NCI-H510A treated with DMSO at 0.1 percent for 48 hours (cell line): ENCODE measurements around the gene WNK2.
"Not testable (repeated sequence)": the region's sequence is repeated elsewhere in the genome, so short reads cannot be mapped to it uniquely, and the experiment has no call there.

Source experiments
- DNase-seq: peaks from one replicate; lab custom pipeline; 2025; lab: John Stamatoyannopoulos, UW

Gene WNK2

GRCh38 chr9:93307468-93308157 is 123.7 kb downstream of the WNK2 start:
- DNase-seq: no peak

- DNase-seq: no peak
These were observed 124.2 kb downstream of the WNK2 start for GRCh38 chr9:93308158-93308602.

- no peak for DNase-seq
These were observed 124.7 kb downstream of the WNK2 start for GRCh38 chr9:93308676-93309075.

GRCh38 chr9:93309889-93310425 is 126.0 kb downstream of the WNK2 start:
- no peak for DNase-seq

- DNase-seq: no peak
These were observed 131.2 kb downstream of the WNK2 start for GRCh38 chr9:93315118-93315517.

- DNase-seq: no peak
These were observed 132.0 kb downstream of the WNK2 start for GRCh38 chr9:93315960-93316359.

GRCh38 chr9:93316726-93317494 is 133.0 kb downstream of the WNK2 start:
- no peak for DNase-seq

- DNase-seq: no peak
These were observed 133.7 kb downstream of the WNK2 start for GRCh38 chr9:93317495-93318094.

GRCh38 chr9:93318480-93318879 is 134.5 kb downstream of the WNK2 start:
- no peak for DNase-seq

- no peak for DNase-seq
These were observed 135.5 kb downstream of the WNK2 start for GRCh38 chr9:93319301-93319991.

GRCh38 chr9:93319992-93320500 is 136.1 kb downstream of the WNK2 start:
- DNase-seq: no peak

- no peak for DNase-seq
These were observed 136.8 kb downstream of the WNK2 start for GRCh38 chr9:93320591-93321219.

- DNase-seq: no peak
These were observed 137.3 kb downstream of the WNK2 start for GRCh38 chr9:93321220-93321610.

GRCh38 chr9:93323446-93323954 is 139.6 kb downstream of the WNK2 start:
- not testable (repeated sequence) for DNase-seq

GRCh38 chr9:93324191-93324834 is 140.4 kb downstream of the WNK2 start:
- no peak for DNase-seq

- DNase-seq: no peak
These were observed 141.5 kb downstream of the WNK2 start for GRCh38 chr9:93325307-93326035.

- DNase-seq: no peak
These were observed 142.1 kb downstream of the WNK2 start for GRCh38 chr9:93326056-93326455.

GRCh38 chr9:93326654-93327053 is 142.7 kb downstream of the WNK2 start:
- no peak for DNase-seq

- no peak for DNase-seq
These were observed 145.8 kb downstream of the WNK2 start for GRCh38 chr9:93329629-93330280.

GRCh38 chr9:93332317-93332716 is 148.4 kb downstream of the WNK2 start:
- no peak for DNase-seq
